Measurements from ENCODE around the gene ADARB1. TPM values are rescaled to one million over a fixed set of nuclear protein-coding genes. Genes with fewer than 3 reads are reported as not detected.

The ADARB1 gene
- total RNA-seq, 1 donor from 2014 or later: 13.7 TPM

- no peak for DNase-seq (ENCODE audit: low spot score)
- intact Hi-C loops (cut with DNase I): no loop called here
These were observed 12.8 kb downstream of the ADARB1 start for GRCh38 chr21:45087022-45087823.

- no peak for DNase-seq (ENCODE audit: low spot score)
- intact Hi-C loops (cut with DNase I): no loop called here
These were observed 13.7 kb downstream of the ADARB1 start for GRCh38 chr21:45088116-45088515.

GRCh38 chr21:45088729-45089128, 14.3 kb downstream of the ADARB1 start:
- intact Hi-C loops (cut with DNase I): no loop called here
- DNase-seq (ENCODE audit: low spot score): no peak

- no peak for DNase-seq (ENCODE audit: low spot score)
- intact Hi-C loops (cut with DNase I): no loop called here
These were observed 15.6 kb downstream of the ADARB1 start for GRCh38 chr21:45089964-45090363.

- DNase-seq (ENCODE audit: low spot score): no peak
- intact Hi-C loops (cut with DNase I): no loop called here
These were observed 16.6 kb downstream of the ADARB1 start for GRCh38 chr21:45090966-45091365.

GRCh38 chr21:45091550-45092322, 17.4 kb downstream of the ADARB1 start:
- intact Hi-C loops (cut with DNase I): loop anchor here (2.0 kb wide), 2 partner anchors 15 to 35 kb away; no protein-coding TSS in a partner anchor
- no peak for DNase-seq (ENCODE audit: low spot score)

- intact Hi-C loops (cut with DNase I): loop anchor here (2.0 kb wide), 2 partner anchors 16 to 36 kb away; no protein-coding TSS in a partner anchor
- DNase-seq (ENCODE audit: low spot score): no peak
These were observed 18.7 kb downstream of the ADARB1 start for GRCh38 chr21:45093035-45093532.

- no peak for DNase-seq (ENCODE audit: low spot score)
- intact Hi-C loops (cut with DNase I): no loop called here
These were observed 20.0 kb downstream of the ADARB1 start for GRCh38 chr21:45094412-45094811.

- no peak for DNase-seq (ENCODE audit: low spot score)
- intact Hi-C loops (cut with DNase I): no loop called here
These were observed 21.1 kb downstream of the ADARB1 start for GRCh38 chr21:45095505-45095904.

GRCh38 chr21:45096217-45096616, 21.8 kb downstream of the ADARB1 start:
- no peak for DNase-seq (ENCODE audit: low spot score)
- intact Hi-C loops (cut with DNase I): no loop called here

- intact Hi-C loops (cut with DNase I): no loop called here
- no peak for DNase-seq (ENCODE audit: low spot score)
These were observed 23.5 kb downstream of the ADARB1 start for GRCh38 chr21:45097827-45098387.

GRCh38 chr21:45098867-45099266, 24.5 kb downstream of the ADARB1 start:
- intact Hi-C loops (cut with DNase I): no loop called here
- DNase-seq (ENCODE audit: low spot score): no peak

GRCh38 chr21:45099571-45099970, 25.2 kb downstream of the ADARB1 start:
- DNase-seq (ENCODE audit: low spot score): no peak
- intact Hi-C loops (cut with DNase I): no loop called here

GRCh38 chr21:45100866-45101265, 26.5 kb downstream of the ADARB1 start:
- intact Hi-C loops (cut with DNase I): no loop called here
- no peak for DNase-seq (ENCODE audit: low spot score)

- no peak for DNase-seq (ENCODE audit: low spot score)
- intact Hi-C loops (cut with DNase I): no loop called here
These were observed 28.1 kb downstream of the ADARB1 start for GRCh38 chr21:45102391-45102932.

GRCh38 chr21:45103971-45104520, 29.7 kb downstream of the ADARB1 start:
- intact Hi-C loops (cut with DNase I): no loop called here
- no peak for DNase-seq (ENCODE audit: low spot score)

GRCh38 chr21:45104560-45104959, 30.2 kb downstream of the ADARB1 start:
- no peak for DNase-seq (ENCODE audit: low spot score)
- intact Hi-C loops (cut with DNase I): no loop called here

- intact Hi-C loops (cut with DNase I): no loop called here
- no peak for DNase-seq (ENCODE audit: low spot score)
These were observed 31.6 kb downstream of the ADARB1 start for GRCh38 chr21:45105906-45106485.

GRCh38 chr21:45108034-45108790, 33.8 kb downstream of the ADARB1 start:
- intact Hi-C loops (cut with DNase I): no loop called here
- no peak for DNase-seq (ENCODE audit: low spot score)
